ENCODE measurements around the gene GRM8.

The GRM8 gene

DNA sequence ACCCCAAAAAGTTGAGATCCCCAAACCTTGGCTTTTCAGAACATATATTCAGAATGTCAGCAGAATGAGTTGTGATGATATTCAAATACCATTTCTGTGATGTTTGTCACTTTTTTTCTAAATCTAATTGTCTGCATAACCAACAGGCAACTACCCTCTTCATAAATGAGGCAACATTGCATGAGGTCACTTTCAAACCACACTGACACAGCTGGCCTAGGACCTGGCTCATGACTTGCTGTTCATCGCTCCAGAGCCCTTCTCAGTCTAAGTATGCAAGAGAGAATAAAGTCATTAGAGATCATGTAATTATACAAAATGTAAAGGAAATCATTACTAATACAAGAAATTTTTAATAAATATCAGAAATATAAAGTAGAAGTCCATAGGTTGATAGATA lies 681.9 kb downstream of the GRM8 start:
- TF ChIP-seq, protein P1, sequence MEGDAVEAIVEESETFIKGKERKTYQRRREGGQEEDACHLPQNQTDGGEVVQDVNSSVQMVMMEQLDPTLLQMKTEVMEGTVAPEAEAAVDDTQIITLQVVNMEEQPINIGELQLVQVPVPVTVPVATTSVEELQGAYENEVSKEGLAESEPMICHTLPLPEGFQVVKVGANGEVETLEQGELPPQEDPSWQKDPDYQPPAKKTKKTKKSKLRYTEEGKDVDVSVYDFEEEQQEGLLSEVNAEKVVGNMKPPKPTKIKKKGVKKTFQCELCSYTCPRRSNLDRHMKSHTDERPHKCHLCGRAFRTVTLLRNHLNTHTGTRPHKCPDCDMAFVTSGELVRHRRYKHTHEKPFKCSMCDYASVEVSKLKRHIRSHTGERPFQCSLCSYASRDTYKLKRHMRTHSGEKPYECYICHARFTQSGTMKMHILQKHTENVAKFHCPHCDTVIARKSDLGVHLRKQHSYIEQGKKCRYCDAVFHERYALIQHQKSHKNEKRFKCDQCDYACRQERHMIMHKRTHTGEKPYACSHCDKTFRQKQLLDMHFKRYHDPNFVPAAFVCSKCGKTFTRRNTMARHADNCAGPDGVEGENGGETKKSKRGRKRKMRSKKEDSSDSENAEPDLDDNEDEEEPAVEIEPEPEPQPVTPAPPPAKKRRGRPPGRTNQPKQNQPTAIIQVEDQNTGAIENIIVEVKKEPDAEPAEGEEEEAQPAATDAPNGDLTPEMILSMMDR (conservative IDR thresholded peaks at IDR 0.05), result no peak
- no peak for TF ChIP-seq ZFX (IDR thresholded peaks at IDR 0.05)
- H3K27ac ChIP-seq, result no peak overlapping the region

DNA sequence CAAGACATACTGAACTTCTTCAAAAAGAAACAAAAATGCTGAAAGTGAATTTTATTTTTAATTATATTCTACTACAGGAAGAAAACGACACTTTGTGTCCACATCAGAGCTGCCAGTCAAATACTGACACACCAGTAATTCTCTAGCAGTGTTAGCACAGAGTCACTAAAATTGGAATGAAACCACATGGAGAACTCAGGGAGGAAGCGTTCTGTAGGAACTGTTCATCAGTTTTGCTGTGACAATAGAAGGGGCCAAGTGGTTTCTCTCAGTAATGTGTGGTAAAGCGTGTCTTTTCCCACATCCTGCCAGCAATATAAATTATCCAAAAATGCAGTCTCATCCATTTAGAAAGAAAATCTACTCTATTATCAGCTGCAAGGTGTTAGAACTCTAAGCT lies 683.3 kb downstream of the GRM8 start:
- TF ChIP-seq, protein P1 (conservative IDR thresholded peaks at IDR 0.05), result no peak
- TF ChIP-seq ZFX (IDR thresholded peaks at IDR 0.05), result no peak
- no peak overlapping the region for H3K27ac ChIP-seq

DNA sequence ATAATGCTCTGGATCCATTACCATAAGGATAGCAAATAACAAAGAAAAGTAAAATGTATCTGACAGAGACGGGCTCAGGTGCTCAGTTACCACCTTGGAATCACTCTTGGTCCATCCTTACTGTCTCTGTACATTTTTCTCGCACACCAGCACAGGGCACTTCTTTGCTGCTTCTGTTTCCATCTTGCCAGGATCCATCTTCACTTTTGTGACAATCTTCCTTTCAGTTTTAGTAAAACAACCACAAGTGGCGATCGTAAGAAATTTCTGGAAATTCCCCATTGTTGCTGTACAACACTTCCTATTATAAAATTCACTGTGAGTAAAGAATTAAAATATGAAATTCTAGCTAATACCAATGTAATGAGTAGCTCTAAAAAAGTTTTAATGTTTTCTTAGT lies 695.5 kb downstream of the GRM8 start:
- TF ChIP-seq ZFX (IDR thresholded peaks at IDR 0.05), result no peak
- TF ChIP-seq, protein P1 (conservative IDR thresholded peaks at IDR 0.05), result no peak
- H3K27ac ChIP-seq, result no peak overlapping the region

DNA sequence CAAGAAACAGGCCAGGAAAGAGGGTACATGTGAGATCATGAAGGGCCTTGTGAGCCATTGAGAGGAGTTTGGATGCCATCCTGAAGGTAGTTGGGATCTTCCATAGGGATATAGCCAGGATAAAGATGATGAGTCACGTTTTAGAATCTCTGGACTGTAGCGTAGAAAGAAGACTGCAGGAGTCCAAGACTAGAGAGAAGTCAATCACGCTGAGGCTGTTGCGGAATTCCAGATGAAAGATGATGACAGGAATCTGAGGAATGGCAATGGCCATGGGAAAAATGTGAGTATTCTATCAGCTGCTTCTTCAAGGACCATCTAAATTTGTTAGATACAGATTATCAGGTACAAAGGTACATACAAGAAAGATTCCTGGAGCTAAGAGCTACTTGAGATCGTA lies 711.3 kb downstream of the GRM8 start:
- no peak overlapping the region for H3K27ac ChIP-seq
- TF ChIP-seq, protein P1 (conservative IDR thresholded peaks at IDR 0.05), result no peak
- TF ChIP-seq ZFX (IDR thresholded peaks at IDR 0.05), result no peak

DNA sequence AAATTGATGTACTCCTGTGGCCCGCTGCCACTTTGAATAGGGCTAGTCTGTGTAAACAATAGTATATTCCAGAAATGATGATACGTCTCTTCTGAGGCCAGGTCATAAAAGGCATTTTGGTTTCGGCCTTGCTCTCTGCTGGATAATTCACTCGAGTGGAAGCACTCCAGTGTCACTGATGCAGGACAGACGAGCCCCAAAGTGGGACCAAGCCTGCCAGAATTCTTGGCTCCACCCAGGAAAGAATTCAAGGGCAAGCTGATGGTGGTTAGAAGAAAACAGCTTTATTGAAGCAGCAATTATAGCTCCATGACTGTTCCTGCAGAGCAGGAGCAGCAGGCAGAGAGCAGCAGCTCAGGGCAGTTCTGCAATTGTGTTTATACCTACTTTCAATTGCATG lies 717.6 kb downstream of the GRM8 start:
- TF ChIP-seq ZFX (IDR thresholded peaks at IDR 0.05), result no peak
- TF ChIP-seq, protein P1 (conservative IDR thresholded peaks at IDR 0.05), result no peak
- H3K27ac ChIP-seq, result no peak overlapping the region

DNA sequence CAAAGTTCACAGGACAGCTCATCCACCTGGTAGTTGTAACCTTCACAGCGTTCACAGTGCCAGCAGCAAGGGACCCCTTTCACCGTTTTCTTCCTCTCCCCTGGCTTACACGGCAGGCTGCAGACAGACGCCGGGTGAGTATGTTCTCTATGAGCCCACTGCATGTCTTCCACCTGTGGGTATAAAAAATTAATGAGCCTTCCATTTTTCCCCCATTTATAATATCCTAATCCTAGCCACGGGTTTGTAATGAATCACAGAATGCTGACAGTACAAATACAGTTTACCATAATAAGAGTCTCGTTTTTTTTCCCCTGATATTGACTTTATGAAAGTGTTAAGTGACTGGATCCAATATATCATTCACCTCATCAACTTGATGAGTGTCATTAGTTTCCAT lies 719.0 kb downstream of the GRM8 start:
- no peak overlapping the region for H3K27ac ChIP-seq
- TF ChIP-seq ZFX (IDR thresholded peaks at IDR 0.05), result no peak
- TF ChIP-seq, protein P1 (conservative IDR thresholded peaks at IDR 0.05), result no peak

DNA sequence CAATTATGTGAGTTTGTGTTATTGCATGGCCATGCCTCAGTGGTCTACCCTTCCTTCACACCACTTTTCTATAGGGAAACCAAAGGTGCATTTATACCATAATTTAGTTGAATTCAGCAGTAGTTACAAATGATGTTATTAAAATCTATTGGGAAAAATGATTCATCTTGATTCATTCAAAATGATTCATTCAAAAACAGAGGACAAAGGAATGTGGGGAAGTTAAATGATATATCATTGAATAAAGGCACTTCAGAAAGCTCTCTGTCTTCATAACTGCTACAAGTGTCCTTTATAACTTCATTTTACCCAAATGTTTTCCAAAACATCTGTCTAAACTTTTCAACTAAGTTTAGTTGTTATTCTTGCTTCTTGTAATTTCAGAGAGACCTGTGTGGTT lies 722.9 kb downstream of the GRM8 start:
- H3K27ac ChIP-seq, result no peak overlapping the region
- no peak for TF ChIP-seq ZFX (IDR thresholded peaks at IDR 0.05)
- TF ChIP-seq, protein P1 (conservative IDR thresholded peaks at IDR 0.05), result no peak
